Ascending aorta (tissue), 2 donors: ENCODE measurements around the gene GTF3C1. TPM values are rescaled to one million over a fixed set of nuclear protein-coding genes. Genes with fewer than 3 reads are reported as not detected.
A peak's percentile ranks its signal among the peaks of the same experiment; 100 is the strongest.

Experiments used
- DNase-seq, 2 donors: peaks; one replicate each; pipeline ENCODE4 v3.0.0-alpha.2; 2019; ENCODE audit warnings: low spot score in 2 of 2
- H3K27ac ChIP-seq, 2 donors: fragments of 200-600 bp; sonication (generic); one replicate each; pipeline ENCODE4 v1.5.1; 2016 to 2017; ENCODE audit warnings: mild to moderate bottlenecking in 1 of 2
- H3K27me3 ChIP-seq: fragments of 200-600 bp; sonication (generic); one replicate; pipeline ENCODE4 v1.5.1; 2017
- H3K36me3 ChIP-seq, 2 donors: fragments of 200-600 bp; sonication (generic); one replicate each; pipeline ENCODE4 v1.5.1; 2016
- H3K4me1 ChIP-seq, 2 donors: fragments of 200-600 bp; sonication (generic); one replicate each; pipeline ENCODE4 v1.5.1; 2016 to 2017; ENCODE audit warnings: mild to moderate bottlenecking in 1 of 2
- H3K4me3 ChIP-seq, 2 donors: fragments of 200-600 bp; sonication (generic); one replicate each; pipeline ENCODE4 v1.5.1; 2016 to 2017; ENCODE audit warnings: mild to moderate bottlenecking in 1 of 2
- H3K9me3 ChIP-seq, 2 donors: fragments of 200-600 bp; sonication (generic); one replicate each; pipeline ENCODE4 v1.5.1; 2016
- CTCF ChIP-seq, 3 experiments: fragments of 200-600 bp in 2 of 3; fragments of 450-650 bp in 1 of 3; sonication (generic) in 2 of 3; IDR thresholded peaks; one replicate each; pipeline ENCODE4 v1.5.1; 2016 to 2019; ENCODE audit warnings: antibody characterized with exemption in 3 of 3, mild to moderate bottlenecking in 1 of 3, moderate library complexity in 1 of 3
- intact Hi-C: fragments of 100-400 bp; cut with DNase I; formaldehyde crosslinking; loops from one replicate; pipeline ENCODE4 v1.15.1; 2023
- total RNA-seq: library from RNA; depleted of rRNA; stranded (reverse); fragments of >200 nt; gene quantifications from one replicate; pipeline ENCODE4 v1.1.0, GENCODE V29; 2016

The GTF3C1 gene
- total RNA-seq, 1 donor from 2014 or later = 40.6 TPM

- Histone ChIP-seq H3K4me3 (no peak overlapping the region), H3K9me3 (peaks cover 0 to 9% of the 10 kb centered on the region in 2 donors), H3K27ac (no peak overlapping the region), H3K27me3 (no peaks in the 10 kb centered on the region), H3K4me1 (no peaks in the 10 kb centered on the region), H3K36me3 (no peaks in the 10 kb centered on the region)
- no peak for TF ChIP-seq CTCF (IDR thresholded peaks at IDR 0.05)
- intact Hi-C loops = no loop called here
- DNase-seq = no peak
Measured at GRCh38 chr16:27585200-27585599, 35.5 kb upstream of the GTF3C1 start.

- H3K9me3 ChIP-seq = no peaks in the 10 kb centered on the region
- no peaks in the 10 kb centered on the region for H3K36me3 ChIP-seq
- DNase-seq = no peak
- H3K27ac ChIP-seq = no peak overlapping the region
- no peak for TF ChIP-seq CTCF (IDR thresholded peaks at IDR 0.05)
- H3K27me3 ChIP-seq = no peaks in the 10 kb centered on the region
- peaks cover 0 to 7% of the 10 kb centered on the region in 2 donors for H3K4me1 ChIP-seq
- intact Hi-C loops = no loop called here
- H3K4me3 ChIP-seq = no peak overlapping the region
Measured at GRCh38 chr16:27583634-27584033, 33.9 kb upstream of the GTF3C1 start.

- TF ChIP-seq CTCF (IDR thresholded peaks at IDR 0.05) = no peak
- intact Hi-C loops = no loop called here
- no peak overlapping the region for H3K27ac ChIP-seq
Measured at GRCh38 chr16:27582883-27583282, 33.2 kb upstream of the GTF3C1 start.

GRCh38 chr16:27579087-27579980, 29.6 kb upstream of the GTF3C1 start:
- peak overlapping the region; percentile 61 to 69 for H3K27ac ChIP-seq
- intact Hi-C loops = loop anchor here (5.0 kb wide), 1 partner anchor 377 kb away; the partner anchor contains the start of gene KDM8
- TF ChIP-seq CTCF (IDR thresholded peaks at IDR 0.05) = no peak
- H3K4me1 ChIP-seq = peaks cover 0 to 7% of the 10 kb centered on the region in 2 donors
- no peak for DNase-seq
- H3K36me3 ChIP-seq = no peaks in the 10 kb centered on the region
- H3K9me3 ChIP-seq = no peaks in the 10 kb centered on the region
- no peaks in the 10 kb centered on the region for H3K27me3 ChIP-seq
- no peak overlapping the region for H3K4me3 ChIP-seq

More at GRCh38 chr16:27582883-27583282, 33.2 kb upstream of the GTF3C1 start:
- H3K9me3 ChIP-seq = no peaks in the 10 kb centered on the region
- H3K4me1 ChIP-seq = peaks cover 0 to 7% of the 10 kb centered on the region in 2 donors
- no peaks in the 10 kb centered on the region for H3K36me3 ChIP-seq
- H3K4me3 ChIP-seq = no peak overlapping the region
- DNase-seq = no peak
- H3K27me3 ChIP-seq = no peaks in the 10 kb centered on the region

GRCh38 chr16:27576729-27577128, 27.0 kb upstream of the GTF3C1 start:
- Histone ChIP-seq H3K4me1 (peaks cover 0 to 7% of the 10 kb centered on the region in 2 donors), H3K4me3 (no peak overlapping the region), H3K27ac (no peak overlapping the region), H3K36me3 (no peaks in the 10 kb centered on the region), H3K27me3 (no peaks in the 10 kb centered on the region), H3K9me3 (no peaks in the 10 kb centered on the region)
- TF ChIP-seq CTCF (IDR thresholded peaks at IDR 0.05) = no peak
- no peak for DNase-seq
- intact Hi-C loops = loop anchor here (5.0 kb wide), 1 partner anchor 374 kb away; the partner anchor contains the start of gene KDM8
